Medulla oblongata (tissue), 1 donor: ENCODE results near the gene PAK5.

Source experiments
- DNase-seq: peaks from one replicate; pipeline ENCODE4 v3.0.0-alpha.2; 2015; ENCODE audit errors: extremely low spot score

PAK5 gene

DNA sequence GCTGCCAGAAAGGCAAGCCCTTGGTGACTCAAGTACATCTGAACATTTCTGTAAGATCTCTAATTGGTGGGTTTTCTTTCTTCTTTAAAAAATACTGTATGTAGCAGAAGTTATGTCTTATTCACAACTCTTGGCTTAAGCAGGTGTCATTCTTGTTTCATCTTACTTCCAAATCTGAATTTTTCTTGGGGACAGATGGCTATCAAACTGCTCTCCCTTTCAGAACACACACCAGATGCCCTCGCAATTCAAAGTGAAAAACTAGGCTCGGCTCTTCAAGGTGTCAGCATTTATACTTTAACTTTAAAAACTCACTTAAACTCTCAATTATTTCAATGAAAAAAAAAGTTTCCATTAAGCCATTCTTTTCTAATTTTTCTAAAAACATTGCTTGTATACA, 49.7 kb downstream of the PAK5 start:
- DNase-seq = no peak

DNA sequence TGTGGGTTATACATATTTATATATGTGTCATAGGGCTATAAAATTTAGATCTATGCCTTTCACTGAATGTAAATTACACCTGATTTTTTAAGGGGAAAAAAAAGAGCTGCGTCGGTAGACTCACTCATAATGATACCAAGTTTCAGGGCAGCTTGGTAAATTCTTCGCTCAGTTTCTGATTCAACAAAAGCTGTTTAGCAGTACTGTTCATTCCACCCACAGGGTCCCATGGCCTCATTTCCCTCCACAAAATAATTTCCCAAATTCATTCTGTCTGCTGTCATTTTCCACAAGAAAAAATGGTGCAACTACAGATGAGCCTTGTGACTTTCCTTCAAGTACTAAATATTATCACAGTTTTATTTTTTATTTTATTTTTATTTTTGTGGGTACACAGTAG, 63.7 kb downstream of the PAK5 start:
- no peak for DNase-seq

DNA sequence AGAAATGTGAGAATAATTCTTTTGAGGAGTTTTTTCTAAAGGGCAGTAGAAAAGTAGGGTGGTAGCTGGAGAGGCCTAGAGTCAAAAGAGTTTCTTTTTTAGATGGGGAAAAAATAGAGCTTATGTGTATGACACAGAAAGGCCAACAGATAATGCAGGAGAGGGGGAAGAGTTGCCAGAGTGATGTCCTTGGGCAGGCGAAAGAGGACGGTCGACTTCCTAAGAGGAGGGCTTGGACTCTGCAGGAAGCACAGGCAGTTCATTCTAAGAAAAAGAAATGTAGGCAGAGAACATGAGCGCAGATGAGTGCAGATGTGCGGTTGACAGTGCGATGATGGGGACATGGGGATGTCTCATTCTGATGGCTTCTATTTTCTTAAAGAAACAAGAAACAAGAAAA, 68.9 kb downstream of the PAK5 start:
- no peak for DNase-seq

DNA sequence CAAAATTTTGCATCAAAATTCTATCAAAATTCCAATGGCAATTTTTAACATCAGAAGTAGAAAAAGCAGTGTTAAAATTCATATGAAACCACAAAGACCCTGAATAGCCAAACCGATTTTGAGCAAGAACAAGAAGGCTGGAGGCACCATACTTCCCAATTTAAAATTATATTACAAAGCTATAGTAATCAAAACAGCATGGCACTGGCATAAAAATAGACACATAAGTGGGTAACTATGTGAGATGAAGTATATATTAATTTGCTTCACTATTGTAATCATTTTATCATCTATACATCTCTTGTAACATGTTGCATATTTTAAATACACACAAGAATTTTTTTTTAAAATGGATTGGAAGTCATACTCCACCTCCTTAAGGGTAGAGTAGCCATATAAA, 77.4 kb downstream of the PAK5 start:
- DNase-seq = no peak

DNA sequence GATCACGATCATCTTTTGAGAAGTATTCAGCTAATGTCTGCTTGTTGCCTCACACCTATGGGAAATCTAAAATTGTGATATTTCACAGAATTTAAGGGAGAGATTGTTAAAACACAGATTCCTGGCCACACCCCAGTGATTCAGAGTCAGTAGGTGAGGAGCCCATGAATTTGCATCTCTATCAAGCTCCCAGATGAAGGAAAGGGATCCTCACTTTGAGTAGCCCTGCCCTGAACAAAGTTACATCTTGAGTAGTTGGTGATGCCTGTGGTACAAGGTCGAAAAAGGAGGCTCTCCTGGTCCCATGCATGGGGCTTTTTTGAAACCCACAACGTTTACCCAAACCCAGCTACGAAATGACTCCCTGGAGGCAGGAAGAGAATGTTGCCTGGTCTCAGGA, 79.5 kb downstream of the PAK5 start:
- no peak for DNase-seq

DNA sequence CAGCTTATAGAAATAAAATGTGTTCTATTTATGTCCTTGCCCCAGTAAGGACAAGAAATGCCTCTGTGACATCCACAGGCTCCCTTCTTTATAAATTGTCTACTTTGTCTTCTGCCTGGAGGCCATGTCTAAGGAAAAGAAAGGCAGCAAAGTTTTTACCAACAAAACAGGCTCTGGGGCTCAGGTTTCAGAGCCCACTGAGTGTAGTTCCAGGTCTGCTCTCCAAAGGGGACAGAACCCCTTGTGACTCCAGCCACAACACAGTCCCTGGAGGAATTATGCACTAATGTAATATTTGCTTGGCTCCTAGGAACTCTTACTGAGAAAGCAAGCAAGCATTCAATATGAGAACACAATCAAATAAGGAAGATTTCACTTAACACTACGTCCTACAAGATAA, 80.1 kb downstream of the PAK5 start:
- DNase-seq = no peak

DNA sequence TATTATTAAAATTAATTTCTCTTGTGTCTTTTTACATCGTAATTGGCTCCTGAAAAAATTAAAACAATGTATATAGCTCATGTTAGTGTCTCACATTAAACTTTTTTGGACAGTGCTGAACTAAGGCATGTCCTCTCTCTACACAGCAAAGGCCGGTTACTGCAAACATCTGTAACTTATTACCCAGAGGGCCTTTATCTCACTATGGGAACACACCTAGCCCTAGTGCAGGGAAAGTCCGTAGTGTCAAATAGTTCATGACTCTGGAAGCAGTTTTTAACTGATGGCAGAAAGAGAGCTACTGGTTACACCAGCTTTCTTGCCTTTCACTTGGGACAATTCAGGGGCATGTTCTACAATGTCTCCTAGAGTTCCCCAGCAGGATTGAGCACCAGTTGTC, 82.2 kb downstream of the PAK5 start:
- no peak for DNase-seq

DNA sequence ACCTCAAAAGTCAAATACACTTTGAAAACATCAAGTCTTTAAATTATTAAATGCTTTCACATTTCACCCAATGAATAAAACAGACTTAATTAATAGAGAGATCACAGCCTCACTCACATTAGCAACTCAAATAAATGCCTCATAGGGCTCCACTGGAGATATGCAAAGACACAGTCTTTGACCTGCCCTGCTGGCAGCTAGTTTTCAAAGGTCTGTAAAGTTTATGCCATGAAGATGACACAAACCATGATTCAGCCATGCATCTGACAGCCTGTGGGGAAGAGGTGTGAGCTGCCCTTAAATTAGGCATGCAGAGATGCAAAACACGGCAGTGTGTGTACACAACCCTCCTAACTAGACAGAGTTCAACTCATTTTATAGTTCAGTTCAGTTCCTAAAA, 83.6 kb downstream of the PAK5 start:
- no peak for DNase-seq

DNA sequence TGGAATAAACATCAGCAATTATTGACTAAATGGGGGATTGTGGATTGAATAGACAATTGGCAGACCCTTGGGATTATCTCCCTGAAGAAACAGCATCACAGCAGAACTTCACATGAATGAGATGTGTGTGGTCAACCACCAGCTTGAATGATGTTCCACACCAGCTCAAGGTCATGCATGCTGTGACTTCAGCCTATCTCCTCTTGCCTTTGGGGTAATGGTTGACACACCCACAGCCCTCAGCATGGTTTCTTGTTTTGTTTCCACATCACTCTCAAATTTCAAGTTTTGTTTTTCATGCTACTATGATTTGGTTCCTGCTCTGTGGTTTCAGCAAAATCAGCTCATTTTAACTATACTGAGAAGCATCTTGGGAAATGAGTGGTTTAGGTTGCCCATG, 94.3 kb downstream of the PAK5 start:
- DNase-seq = no peak

DNA sequence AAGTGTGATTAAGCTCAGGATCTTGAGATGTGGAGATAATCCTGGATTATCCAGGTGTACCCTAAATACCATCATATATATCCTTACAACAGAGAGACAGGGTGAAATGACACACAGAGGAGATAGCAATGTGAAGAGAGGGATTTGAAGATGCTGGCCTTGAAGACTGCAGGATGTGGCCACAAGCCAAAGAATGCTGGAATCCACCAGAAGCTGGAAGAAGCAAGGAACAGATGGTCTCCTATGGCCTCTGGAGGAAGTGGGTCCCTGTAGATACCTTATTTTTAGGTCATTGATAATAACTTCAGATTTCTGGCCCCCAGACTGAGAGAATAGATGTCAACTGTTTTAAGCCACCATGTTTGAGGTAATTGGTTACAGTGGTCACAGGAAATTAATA, 95.0 kb downstream of the PAK5 start:
- no peak for DNase-seq

DNA sequence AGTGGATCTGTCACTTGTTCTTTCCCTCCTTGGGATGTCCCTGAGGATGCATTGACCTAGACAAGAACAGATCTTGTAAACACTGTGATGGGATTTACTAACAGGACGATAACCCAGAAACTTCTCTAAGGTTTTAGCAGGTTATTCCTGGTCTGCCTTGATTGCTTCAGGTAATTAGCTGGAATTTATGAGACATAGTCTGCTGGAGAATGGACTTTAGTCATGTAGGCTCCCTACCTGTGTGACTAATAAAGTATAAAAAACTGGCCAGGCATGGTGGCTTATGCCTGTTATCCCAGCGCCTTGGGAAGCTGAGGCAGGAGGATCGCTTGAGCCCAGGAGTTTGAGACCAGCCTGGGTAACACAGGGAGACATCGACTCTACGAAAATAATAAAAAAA, 96.1 kb downstream of the PAK5 start:
- no peak for DNase-seq

DNA sequence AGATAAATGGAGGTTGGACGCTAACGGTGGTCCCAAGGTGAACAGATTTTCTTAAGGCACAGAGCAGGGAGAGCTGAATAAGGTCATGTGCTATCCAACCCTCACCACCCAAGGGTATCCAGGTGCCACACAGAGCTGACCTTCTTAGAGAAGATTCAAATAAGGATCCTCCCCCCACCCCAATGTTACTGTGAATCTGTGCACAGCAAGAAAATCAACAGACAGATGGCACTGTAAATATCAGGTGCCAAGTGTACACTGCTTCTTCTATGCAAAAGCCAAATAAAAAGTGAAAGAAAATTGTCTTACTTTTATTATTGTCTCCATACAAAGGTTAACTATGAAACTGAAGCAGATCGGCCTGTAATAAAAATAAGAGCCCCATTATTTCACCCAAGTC, 96.9 kb downstream of the PAK5 start:
- DNase-seq = no peak

DNA sequence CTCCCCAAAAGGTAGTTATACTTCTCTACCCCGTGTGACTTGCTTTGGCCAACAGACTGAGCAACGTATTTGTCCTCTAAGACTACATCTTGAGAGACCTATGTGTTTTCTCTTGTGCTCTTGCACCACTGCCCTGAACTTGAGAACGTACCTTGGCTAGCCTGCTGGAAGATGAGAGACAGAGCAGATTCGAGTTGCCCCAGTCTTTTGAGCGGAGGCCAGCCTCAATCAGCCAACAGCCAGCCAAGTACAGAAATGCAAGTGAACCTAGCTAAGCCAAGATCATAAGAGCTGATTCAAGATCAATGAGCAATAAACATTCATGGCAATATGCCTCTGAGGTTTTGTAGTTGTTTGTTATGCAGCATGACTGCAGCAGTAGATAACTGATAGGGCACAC, 98.4 kb downstream of the PAK5 start:
- no peak for DNase-seq

DNA sequence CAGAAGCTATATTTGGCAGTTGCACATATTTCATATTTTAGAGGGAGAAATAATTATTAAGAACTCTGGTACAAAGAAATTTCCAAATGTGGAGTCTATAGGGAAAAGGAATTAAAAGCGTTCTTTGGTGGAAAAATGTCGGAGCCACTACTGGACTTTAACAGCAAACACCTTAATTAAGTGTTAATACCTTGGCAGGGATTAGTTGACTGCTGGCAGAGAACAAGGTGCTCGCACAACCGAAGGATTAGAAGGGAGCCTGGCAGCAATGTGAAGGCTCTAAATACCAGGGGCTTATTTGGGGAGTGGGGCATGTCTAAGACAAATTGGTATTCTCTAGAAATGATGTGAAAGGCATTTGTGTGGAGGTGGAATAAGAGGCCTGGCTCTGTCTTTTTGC, 98.9 kb downstream of the PAK5 start:
- DNase-seq = no peak

DNA sequence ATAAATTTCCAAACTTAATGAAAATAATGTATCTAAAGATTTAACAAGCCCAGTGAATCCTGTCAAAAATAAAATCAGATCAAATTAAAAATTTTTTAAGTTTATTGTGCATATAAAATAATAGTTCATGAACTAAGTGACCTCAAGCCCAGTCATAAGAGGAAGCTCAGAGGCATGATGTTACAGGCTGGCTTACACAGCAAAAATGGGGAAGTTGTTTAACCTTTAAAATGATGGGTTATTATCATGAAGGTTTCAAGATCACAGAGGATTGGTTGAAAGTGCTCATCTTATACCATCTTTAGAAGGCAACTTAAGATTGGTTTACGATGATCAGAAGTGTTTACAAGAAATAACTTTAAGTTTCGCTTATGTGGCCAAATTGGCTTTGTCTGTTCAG, 102.5 kb downstream of the PAK5 start:
- DNase-seq = no peak

DNA sequence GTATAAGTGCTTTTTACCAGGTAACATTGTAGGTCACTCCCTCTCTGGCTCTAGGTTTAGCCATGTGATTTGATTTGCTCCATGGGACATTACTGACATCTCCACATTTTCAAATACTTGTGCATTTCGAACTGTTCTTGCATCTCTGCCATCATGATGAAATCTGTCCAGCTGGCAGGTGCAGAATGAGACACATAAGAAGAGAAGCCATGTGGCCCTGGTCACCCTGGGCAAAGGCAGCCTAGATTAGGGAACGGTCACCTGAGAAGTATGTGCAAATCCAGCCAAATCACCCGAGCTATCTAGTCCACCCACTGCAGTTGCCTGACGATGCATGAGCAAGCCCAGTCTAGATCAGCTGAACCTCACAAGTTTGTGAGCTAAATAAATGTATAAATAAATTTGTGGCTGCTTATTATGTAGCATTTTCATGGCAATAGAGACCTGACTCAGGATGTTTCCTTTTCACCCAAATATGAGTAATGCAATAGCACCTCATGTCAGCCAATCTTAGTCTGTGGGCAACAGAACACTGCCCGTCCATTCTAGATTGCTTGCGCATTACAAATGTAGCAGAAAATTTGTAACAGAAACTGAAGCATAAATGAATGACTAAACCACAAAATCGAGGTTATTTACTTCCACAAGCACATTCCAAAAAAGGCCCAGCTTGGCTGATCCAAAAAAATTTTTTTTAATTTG, 115.2 kb downstream of the PAK5 start:
- DNase-seq = no peak

DNA sequence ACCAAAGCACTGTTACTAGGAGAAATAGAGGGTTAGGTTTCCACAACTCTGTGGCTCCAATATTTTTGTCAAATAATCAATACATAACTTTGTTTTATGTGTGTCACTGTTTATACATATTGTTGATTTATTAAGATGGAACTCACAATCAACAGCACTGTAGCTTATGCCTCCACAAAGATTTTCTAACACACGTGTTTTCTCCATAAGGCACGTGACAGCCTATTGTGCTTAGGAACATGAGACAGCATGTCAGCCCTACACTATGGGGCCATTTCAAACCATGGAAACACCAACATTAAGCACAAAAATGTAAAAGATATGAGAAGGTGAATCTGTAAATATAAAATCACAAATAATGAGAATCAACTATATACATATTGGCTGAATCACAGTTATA, 127.0 kb downstream of the PAK5 start:
- no peak for DNase-seq

DNA sequence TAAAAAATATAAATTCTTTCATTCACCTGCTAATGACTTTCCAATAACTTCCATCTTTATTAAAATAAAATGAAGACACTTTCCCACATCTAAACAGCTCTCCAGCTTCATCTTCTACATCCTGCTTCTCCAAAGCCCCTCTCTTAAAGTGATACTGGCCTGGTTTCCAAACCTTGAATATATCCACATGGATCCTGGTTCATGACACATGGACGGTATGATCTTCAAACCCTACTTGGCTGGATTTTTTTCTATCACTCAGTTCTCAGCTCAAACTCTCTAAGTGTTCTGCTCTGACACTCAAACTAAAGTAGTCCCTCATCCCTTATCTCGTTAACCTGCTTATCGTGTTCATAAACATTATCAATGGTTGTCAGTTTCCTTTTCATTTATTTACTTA, 128.2 kb downstream of the PAK5 start:
- DNase-seq = no peak

DNA sequence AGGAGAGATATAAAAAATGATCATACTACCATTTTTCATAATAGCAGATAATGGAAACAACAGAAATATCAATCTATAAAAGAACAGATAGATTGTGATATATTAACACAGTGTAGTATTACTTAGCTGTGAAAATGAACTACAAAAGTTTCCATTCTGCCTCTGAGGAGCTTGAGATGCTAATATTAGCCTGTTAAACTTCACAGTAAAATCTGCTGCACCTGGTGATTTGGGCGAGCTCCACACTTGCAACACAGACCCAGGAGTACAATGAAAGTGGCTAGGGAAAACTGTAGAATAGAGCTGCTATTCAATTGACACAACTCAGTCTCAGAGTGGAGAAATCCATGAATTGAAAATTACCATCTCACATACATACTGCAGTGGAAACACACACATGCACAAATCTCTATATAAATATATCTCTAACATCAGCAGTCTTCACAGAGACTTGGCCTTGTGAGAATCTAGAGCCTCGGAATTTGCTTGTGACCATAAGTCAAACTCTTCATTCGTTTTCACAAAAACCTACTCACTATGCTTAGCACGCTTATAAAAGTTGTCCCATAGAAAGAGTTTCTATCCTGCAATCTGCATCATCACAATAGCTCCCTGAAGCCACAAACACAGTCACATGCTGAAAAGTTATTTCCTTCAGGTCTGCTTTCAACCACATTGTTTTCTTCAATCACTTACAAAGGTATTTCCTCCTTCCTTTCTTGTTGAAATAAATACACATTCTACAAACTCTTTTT, 133.0 kb downstream of the PAK5 start:
- no peak for DNase-seq

DNA sequence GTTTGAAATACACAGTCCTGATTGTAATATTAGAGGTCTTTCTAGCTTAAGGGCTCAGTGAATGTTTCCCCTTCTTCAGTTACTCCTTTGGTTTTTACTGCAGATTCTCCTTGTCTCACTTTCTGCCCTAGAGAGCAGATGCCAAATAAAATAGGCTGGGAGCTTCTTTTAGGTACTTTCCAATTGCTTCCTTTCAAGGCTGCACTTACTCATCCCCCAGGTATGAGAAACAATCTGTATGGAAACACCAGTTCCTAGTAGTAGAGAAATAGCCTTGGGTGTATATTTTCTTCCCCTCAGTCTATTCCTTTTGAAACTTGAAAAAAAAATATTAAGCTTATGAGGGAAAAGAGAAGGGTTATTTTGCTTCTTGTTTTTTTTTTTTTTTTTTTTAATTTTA, 139.7 kb downstream of the PAK5 start:
- no peak for DNase-seq

DNA sequence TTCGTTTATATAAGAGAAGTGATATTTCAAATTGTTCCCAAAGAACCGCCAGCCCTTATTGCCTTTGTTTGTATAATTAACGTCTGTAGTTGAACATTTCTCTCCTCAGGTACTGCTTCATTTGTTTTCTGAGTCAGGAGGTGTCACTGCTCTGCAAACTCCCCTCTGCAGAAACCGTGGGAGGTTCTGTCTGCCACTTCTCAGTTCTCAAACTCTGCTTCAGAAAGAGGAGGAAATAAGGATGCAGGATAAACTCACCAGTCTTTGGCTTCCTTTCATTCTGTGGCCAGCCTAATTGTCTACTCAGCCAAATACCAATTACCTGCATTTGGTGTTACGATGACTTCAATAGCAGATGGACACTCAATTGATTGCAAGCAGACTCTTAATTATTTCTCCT, 149.8 kb downstream of the PAK5 start:
- no peak for DNase-seq

DNA sequence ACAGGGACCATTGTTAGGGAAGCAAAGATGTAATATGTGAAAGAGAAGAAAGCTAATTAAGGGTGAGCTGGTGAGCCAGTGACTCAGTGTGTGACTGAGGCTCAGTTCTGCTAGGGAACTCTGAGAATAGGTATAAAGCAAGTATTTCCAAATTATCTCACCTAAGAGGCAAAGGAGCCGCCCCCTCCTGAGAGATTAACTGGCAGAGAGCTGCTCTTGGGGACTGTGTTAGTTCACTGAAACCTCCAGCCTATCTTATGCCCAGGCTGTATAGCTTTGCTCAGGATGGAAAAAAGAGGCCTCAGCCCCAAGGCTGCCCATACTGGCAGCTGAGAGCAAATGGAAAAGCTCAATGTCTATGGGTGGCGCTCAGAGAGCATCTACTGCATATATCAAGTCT, 152.0 kb downstream of the PAK5 start:
- no peak for DNase-seq

DNA sequence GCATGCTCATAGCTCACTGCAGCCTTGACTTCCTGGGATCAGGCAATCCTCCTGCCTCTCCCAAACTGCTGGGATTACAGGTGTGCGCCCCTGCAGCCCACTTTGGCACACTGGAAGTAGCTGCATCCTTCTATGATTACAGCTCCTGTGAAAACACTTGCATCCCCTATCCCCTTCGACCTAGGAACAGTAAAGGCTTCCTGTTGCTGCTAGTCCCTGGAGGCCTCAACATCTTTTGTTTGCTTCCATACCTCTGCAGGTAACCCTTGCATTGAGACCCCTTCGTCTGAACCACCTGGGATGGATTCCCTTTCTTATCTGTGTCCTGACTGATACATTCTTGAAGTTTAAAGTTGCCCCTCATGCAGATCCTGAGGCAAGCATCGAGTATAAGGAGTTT, 152.4 kb downstream of the PAK5 start:
- no peak for DNase-seq

DNA sequence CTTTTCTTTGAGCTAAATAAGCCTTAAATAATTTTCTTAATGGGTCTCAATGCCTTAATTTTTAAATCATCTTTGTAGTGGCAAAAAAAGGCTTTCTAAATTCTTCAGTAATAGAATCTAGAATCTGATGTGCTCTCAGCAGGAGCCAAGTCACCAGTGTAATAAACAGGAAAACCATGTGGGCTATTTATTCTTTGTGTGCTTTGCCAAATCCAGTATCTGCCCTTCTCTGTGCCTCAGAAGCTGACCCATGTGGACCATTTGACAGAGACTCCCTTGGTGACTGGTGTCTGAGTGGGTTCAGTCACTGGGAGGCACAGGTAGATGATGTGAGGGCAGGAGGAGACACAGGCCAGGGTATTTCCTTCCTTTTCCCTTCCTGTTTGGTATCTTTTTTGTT, 152.9 kb downstream of the PAK5 start:
- DNase-seq = no peak
